ENCODE data around the gene ANKFN1. TPM values are rescaled to one million over a fixed set of nuclear protein-coding genes. Genes with fewer than 3 reads are reported as not detected.

The ANKFN1 gene
- total RNA-seq, 1 experiment from 2014 or later: not detected

GRCh38 chr17:56557682-56558081 lies 404.4 kb downstream of the ANKFN1 start:
- H3K27ac Mint-ChIP-seq: no peak overlapping the region
- DNase-seq: no peak
- no peaks in the 10 kb centered on the region for H3K9me3 ChIP-seq (ENCODE audit: control insufficient read depth, low read depth, low read length)
- H3K4ac ChIP-seq (ENCODE audit: low read depth, low read length): no peak overlapping the region
- H3K4me2 ChIP-seq (ENCODE audit: insufficient read depth, insufficient read length, low read length): no peak overlapping the region
- H3K27me3 ChIP-seq (ENCODE audit: insufficient read depth, low read length): no peaks in the 10 kb centered on the region
- no peak overlapping the region for H3K9ac ChIP-seq (ENCODE audit: extremely low read depth, insufficient read length, low read length)
- H2AFZ ChIP-seq (ENCODE audit: low read length): no peak overlapping the region
- H3T11ph ChIP-seq (ENCODE audit: low read length): no peak overlapping the region
- no peak overlapping the region for H2BK20ac ChIP-seq (ENCODE audit: low read depth, low read length, poor library complexity, severe bottlenecking)
- H3K14ac ChIP-seq (ENCODE audit: insufficient read depth, low read length): no peak overlapping the region; the same call in 1 of the 2 replicates
- no peak overlapping the region for H3K56ac ChIP-seq (ENCODE audit: insufficient read length, low read depth, low read length)
- H2AK5ac ChIP-seq (ENCODE audit: insufficient read length, low read length): no peak overlapping the region
- H4K8ac ChIP-seq (replicated peaks; ENCODE audit: insufficient read length, low read depth, low read length): no peak overlapping the region
- H2BK5ac ChIP-seq (ENCODE audit: insufficient read length, low read length): no peak overlapping the region
- no peaks in the 10 kb centered on the region for H4K20me1 ChIP-seq (ENCODE audit: control insufficient read depth, insufficient read depth, insufficient read length)
- H4K91ac ChIP-seq (ENCODE audit: insufficient read length, low read depth, low read length): no peak overlapping the region
- H3K4me1 Mint-ChIP-seq: peaks cover 0 to 6% of the 10 kb centered on the region in 2 experiments; a peak in 1 of 4 replicates
- H3K18ac ChIP-seq (ENCODE audit: insufficient read length, low read depth, low read length): no peak overlapping the region
- H4K5ac ChIP-seq (ENCODE audit: insufficient read length, low read depth, low read length): no peak overlapping the region
- no peaks in the 10 kb centered on the region for H3K36me3 Mint-ChIP-seq (ENCODE audit: insufficient read depth in 1 of 3, low read depth in 3 of 3)
- no peaks in the 10 kb centered on the region; a peak in 1 of 5 replicates for H3K9me3 Mint-ChIP-seq
- H3K27ac ChIP-seq (ENCODE audit: insufficient read length, low read depth, low read length): no peak overlapping the region
- no peaks in the 10 kb centered on the region for H3K27me3 Mint-ChIP-seq (ENCODE audit: low read depth)
- H3K79me1 ChIP-seq (ENCODE audit: insufficient read depth, low read depth, low read length, poor library complexity, severe bottlenecking): no peaks in the 10 kb centered on the region
- no peaks in the 10 kb centered on the region for H3K4me1 ChIP-seq (ENCODE audit: insufficient read depth, low read length)
- no peaks in the 10 kb centered on the region for H3K79me2 ChIP-seq (ENCODE audit: insufficient read depth, low read length)
- H3K23me2 ChIP-seq (ENCODE audit: insufficient read length, low read depth, low read length, poor library complexity, severe bottlenecking): no peaks in the 10 kb centered on the region
- TF ChIP-seq, protein P1, sequence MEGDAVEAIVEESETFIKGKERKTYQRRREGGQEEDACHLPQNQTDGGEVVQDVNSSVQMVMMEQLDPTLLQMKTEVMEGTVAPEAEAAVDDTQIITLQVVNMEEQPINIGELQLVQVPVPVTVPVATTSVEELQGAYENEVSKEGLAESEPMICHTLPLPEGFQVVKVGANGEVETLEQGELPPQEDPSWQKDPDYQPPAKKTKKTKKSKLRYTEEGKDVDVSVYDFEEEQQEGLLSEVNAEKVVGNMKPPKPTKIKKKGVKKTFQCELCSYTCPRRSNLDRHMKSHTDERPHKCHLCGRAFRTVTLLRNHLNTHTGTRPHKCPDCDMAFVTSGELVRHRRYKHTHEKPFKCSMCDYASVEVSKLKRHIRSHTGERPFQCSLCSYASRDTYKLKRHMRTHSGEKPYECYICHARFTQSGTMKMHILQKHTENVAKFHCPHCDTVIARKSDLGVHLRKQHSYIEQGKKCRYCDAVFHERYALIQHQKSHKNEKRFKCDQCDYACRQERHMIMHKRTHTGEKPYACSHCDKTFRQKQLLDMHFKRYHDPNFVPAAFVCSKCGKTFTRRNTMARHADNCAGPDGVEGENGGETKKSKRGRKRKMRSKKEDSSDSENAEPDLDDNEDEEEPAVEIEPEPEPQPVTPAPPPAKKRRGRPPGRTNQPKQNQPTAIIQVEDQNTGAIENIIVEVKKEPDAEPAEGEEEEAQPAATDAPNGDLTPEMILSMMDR (conservative IDR thresholded peaks at IDR 0.05): no peak
- no peak overlapping the region for H3K23ac ChIP-seq (ENCODE audit: insufficient read length, low read depth, low read length)
- WGBS (ENCODE audit: extremely low coverage, insufficient read length, low lambda C conversion rate): no CpG with 5 or more reads among the region's 8 CpGs
- no peak overlapping the region for H2BK12ac ChIP-seq (ENCODE audit: insufficient read length, low read depth, low read length)
- H3K4me3 Mint-ChIP-seq: no peak overlapping the region
- no peak overlapping the region for H2BK15ac ChIP-seq (ENCODE audit: low read depth, low read length)
- no peak overlapping the region for H2BK120ac ChIP-seq (ENCODE audit: low read depth, low read length, poor library complexity, severe bottlenecking)
